ENCODE results near the gene NUDT2. TPM values are rescaled to one million over a fixed set of nuclear protein-coding genes. Genes with fewer than 3 reads are reported as not detected.

The NUDT2 gene
- total and polyA plus RNA-seq, 10 of the 15 experiments (the other 5 are each of a cell fraction or from before 2014, with no cell fraction given), result 24.5 to 55.1 (median 33.6) TPM

- ChIA-PET SMC1A (ENCODE audit: uncharacterized antibody, unreplicated experiment) (interaction anchor here (0.9 to 8.7 kb wide), 5 partner anchors 45 to 564 kb away, joined by 3 to 73 read pairs (median 4); no protein-coding TSS in a partner anchor), CTCF (interaction anchor here (0.6 to 7.9 kb wide), 22 partner anchors 9 to 571 kb away, joined by 3 to 134 read pairs (median 4); partner anchors contain the start of gene DCTN3), RAD21 (ENCODE audit: unreplicated experiment) (interaction anchor here (0.9 to 1.2 kb wide), 3 partner anchors 44 to 48 kb away, joined by 4 to 12 read pairs (median 6); no protein-coding TSS in a partner anchor), POLR2A (no interaction called here)
- FAIRE-seq (no peak), ATAC-seq (no peak), DNase-seq (ENCODE audit: low read depth, low spot score) (no peak)
- no peak overlapping the region for H2AFZ ChIP-seq (ENCODE audit: control insufficient read depth, low read depth, low read length)
- H3K9ac ChIP-seq (ENCODE audit: control insufficient read depth, insufficient read depth, low read length), result no peak overlapping the region
- H3K4me3 ChIP-seq, result no peak overlapping the region
- H3K4me2 ChIP-seq (ENCODE audit: control insufficient read depth, insufficient read depth), result no peak overlapping the region
- no peak overlapping the region for H3K27ac ChIP-seq (ENCODE audit: control insufficient read depth, insufficient read depth)
- BruUV-seq (replicated peaks), result no TSS peak
- no peaks in the 10 kb centered on the region for H3K36me3 ChIP-seq (ENCODE audit: control insufficient read depth in 2 of 2, insufficient read depth in 2 of 2, low read length in 1 of 2)
- TF ChIP-seq HCFC1 (IDR thresholded peaks at IDR 0.05; ENCODE audit: low read length) (no peak), SMARCA5 (IDR thresholded peaks at IDR 0.05) (no peak), CHD1 (IDR thresholded peaks at IDR 0.05; ENCODE audit: low read depth, low read length) (no peak), GATAD2B (conservative IDR thresholded peaks at IDR 0.05; ENCODE audit: low read depth) (no peak), PML (IDR thresholded peaks at IDR 0.05; ENCODE audit: low read length) (no peak), SMAD1 (IDR thresholded peaks at IDR 0.05; ENCODE audit: low read depth, partially characterized antibody) (no peak), RAD51 (IDR thresholded peaks at IDR 0.05) (no peak), KAT2A (conservative IDR thresholded peaks at IDR 0.05; ENCODE audit: control insufficient read depth, low read depth, low read length) (no peak), STAT1 (conservative IDR thresholded peaks at IDR 0.05) (no peak), BCL11A (IDR thresholded peaks at IDR 0.05; ENCODE audit: low read depth, low read length) (no peak), RELA (IDR thresholded peaks at IDR 0.05; ENCODE audit: borderline replicate concordance, partially characterized antibody) (no peak), EGR1 (IDR thresholded peaks at IDR 0.05; ENCODE audit: borderline replicate concordance in 1 of 2, low read depth in 2 of 2, low read length in 2 of 2) (no peak), SREBF1 (IDR thresholded peaks at IDR 0.05; ENCODE audit: low read length) (no peak), MYC (IDR thresholded peaks at IDR 0.05; ENCODE audit: insufficient read depth, insufficient read length, insufficient replicate concordance, low read length, severe bottlenecking) (no peak), RCOR1 (conservative IDR thresholded peaks at IDR 0.05; ENCODE audit: low read depth, low read length) (no peak), NKRF (conservative IDR thresholded peaks at IDR 0.05) (no peak), E2F4 (IDR thresholded peaks at IDR 0.05; ENCODE audit: low read depth, low read length) (no peak), ESRRA (IDR thresholded peaks at IDR 0.05; ENCODE audit: low read length) (no peak), CHD2 (IDR thresholded peaks at IDR 0.05; ENCODE audit: borderline replicate concordance, low read depth, low read length) (no peak)
- H3K4me1 ChIP-seq (ENCODE audit: control insufficient read depth, insufficient read depth, low read length), result peaks cover 21% of the 10 kb centered on the region
- H4K20me1 ChIP-seq (ENCODE audit: control insufficient read depth, insufficient read depth), result no peaks in the 10 kb centered on the region
- H3K9me3 ChIP-seq (replicated peaks; ENCODE audit: control insufficient read depth, insufficient read depth, low read length), result no peaks in the 10 kb centered on the region
- peaks cover 5 to 12% of the 10 kb centered on the region in 2 experiments; a peak in 3 of 4 replicates for H3K27me3 ChIP-seq (replicated peaks in 1 of 2; ENCODE audit: control insufficient read depth in 2 of 2, insufficient read depth in 2 of 2, low read length in 1 of 2)
- WGBS (ENCODE audit: insufficient coverage, insufficient replicate concordance, low lambda C conversion rate, missing lambda C conversion rate), result 73% methylated on average over 3 of the region's 3 CpGs
- in situ Hi-C loops (cut with MboI), result no loop called here
- H3K79me2 ChIP-seq (ENCODE audit: control insufficient read depth, insufficient read depth, low read length), result no peaks in the 10 kb centered on the region
- intact Hi-C loops (cut with micrococcal nuclease; ENCODE audit: unreplicated experiment), result loop anchor here (1.0 to 5.0 kb wide), 2 partner anchors 46 to 126 kb away; no protein-coding TSS in a partner anchor
These were observed 49.1 kb downstream of the NUDT2 start for GRCh38 chr9:34378376-34379060.
